Body of pancreas (tissue), 4 donors: ENCODE data around the gene SMIM41. TPM values are rescaled to one million over a fixed set of nuclear protein-coding genes. Genes with fewer than 3 reads are reported as not detected.
A peak's percentile ranks its signal among the peaks of the same experiment; 100 is the strongest.

Experiments used
- ATAC-seq: fragments of 150-250 bp; one replicate; pipeline ENCODE4 v1.9.1; 2016
- DNase-seq, 4 donors: peaks; one replicate each; pipeline ENCODE4 v3.0.0-alpha.2; 2019
- H3K27ac ChIP-seq, 4 donors: fragments of 200-600 bp; sonication (generic); 1 replicate in 3 of 4; 2 replicates in 1 of 4; pipeline versions ENCODE4 v1.5.1 to v1.6.1; 2016 to 2019; ENCODE audit warnings: mild to moderate bottlenecking in 1 of 4, mixed read lengths in 1 of 4, moderate library complexity in 1 of 4
- H3K27me3 ChIP-seq, 2 donors: fragments of 200-600 bp; sonication (generic); one replicate each; pipeline ENCODE4 v1.6.0; 2016; ENCODE audit warnings: mild to moderate bottlenecking in 1 of 2
- H3K36me3 ChIP-seq, 2 donors: fragments of 200-600 bp; sonication (generic); replicated peaks in 1 of 2; 2 replicates each; pipeline ENCODE4 v1.5.1; 2016; ENCODE audit warnings: low read depth in 2 of 2; ENCODE audit not compliant: insufficient read depth in 1 of 2
- H3K4me1 ChIP-seq: fragments of 200-600 bp; sonication (generic); one replicate; pipeline ENCODE4 v1.6.0; 2016
- H3K4me3 ChIP-seq, 2 donors: fragments of 200-600 bp; sonication (generic); 1 replicate in 1 of 2; 2 replicates in 1 of 2; pipeline ENCODE4 v1.5.1; 2016 to 2019
- H3K9me3 ChIP-seq, 3 donors: fragments of 200-600 bp; sonication (generic); 1 replicate in 2 of 3; 2 replicates in 1 of 3; pipeline ENCODE4 v1.5.1; 2016
- POLR2A ChIP-seq, 3 donors: fragments of 450-650 bp; IDR thresholded peaks; one replicate each; pipeline ENCODE4 v1.6.1; 2016; ENCODE audit warnings: antibody characterized with exemption in 3 of 3, mild to moderate bottlenecking in 2 of 3
- WGBS, 2 donors: methylation state at CpG; one replicate each; pipeline ENCODE4 v1.1.5; 2017; 5-methylcytosine and 5-hydroxymethylcytosine counted together
- intact Hi-C: fragments of 100-400 bp; cut with DNase I; formaldehyde crosslinking; loops from one replicate; pipeline ENCODE4 v1.15.1; 2023
- total RNA-seq, 2 donors: library from RNA; depleted of rRNA; stranded (reverse); fragments of >200 nt; gene quantifications; one replicate each; pipeline ENCODE4 v1.1.0, GENCODE V29; 2016
- TF ChIP-seq, protein P1 (sequence below), 7 experiments: fragments of 450-650 bp in 4 of 7; fragments of 200-600 bp in 3 of 7; sonication (generic) in 3 of 7; IDR thresholded peaks; one replicate each; pipeline ENCODE4 v1.5.1; 2016 to 2019; ENCODE audit warnings: antibody characterized with exemption in 7 of 7

SMIM41 gene
- total RNA-seq, 2 donors from 2014 or later = 0.26 to 0.66 TPM

DNA sequence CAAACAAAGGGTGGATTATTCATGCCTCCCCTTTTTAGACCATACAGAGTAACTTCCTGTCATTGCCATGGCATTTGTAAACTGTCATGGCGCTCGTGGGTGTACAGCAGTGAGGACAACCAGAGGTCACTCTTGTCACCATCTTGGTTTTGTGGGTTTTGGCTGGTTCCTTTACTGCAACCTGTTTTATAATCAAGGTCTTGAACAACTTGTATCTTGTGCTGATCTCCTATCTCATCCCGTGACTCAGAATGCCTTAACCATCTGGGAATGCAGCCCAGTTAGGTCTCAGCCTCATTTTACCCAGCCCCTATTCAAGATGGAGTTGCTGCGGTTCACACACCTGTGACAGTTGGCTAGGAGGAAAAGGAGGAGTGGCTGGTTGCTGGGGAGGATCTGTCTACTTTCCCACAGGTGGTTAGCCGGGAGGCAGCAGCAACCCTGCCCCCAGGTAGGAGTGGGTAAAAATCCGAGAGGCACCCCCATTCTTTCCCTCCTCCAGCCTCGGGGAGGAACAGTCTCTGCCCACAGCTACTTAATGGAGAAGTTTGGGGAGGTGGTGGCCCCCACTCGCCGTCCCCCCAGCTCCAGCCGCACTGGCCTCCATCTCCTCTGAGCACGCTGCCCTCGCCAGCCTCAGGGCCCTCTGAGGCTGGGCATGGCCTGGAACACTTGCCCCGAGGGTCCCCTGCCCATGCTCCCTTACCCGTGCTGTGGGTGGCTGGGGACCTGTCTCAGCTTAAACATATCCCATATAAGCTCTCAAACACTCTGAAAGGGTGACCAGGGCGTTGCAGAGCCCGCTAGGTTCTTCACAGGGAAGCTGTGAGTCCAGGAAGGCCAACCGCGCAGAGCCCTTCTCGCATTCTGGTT lies 41.7 kb downstream of the SMIM41 start:
- 51 to 59% methylated on average over 7 to 19 of the region's 19 CpGs for WGBS, 2 donors
- Histone ChIP-seq H3K36me3 (no peaks in the 10 kb centered on the region), H3K4me1 (peaks cover 32% of the 10 kb centered on the region), H3K4me3 (no peak overlapping the region), H3K27ac (no peak overlapping the region), H3K27me3 (no peaks in the 10 kb centered on the region), H3K9me3 (no peaks in the 10 kb centered on the region)
- DNase-seq = peak in 1 of 4 donors; percentile 24
- no peak for ATAC-seq
- intact Hi-C loops = loop anchor here (5.0 kb wide), 1 partner anchor 39 kb away; no protein-coding TSS in a partner anchor
- TF ChIP-seq, protein P1, sequence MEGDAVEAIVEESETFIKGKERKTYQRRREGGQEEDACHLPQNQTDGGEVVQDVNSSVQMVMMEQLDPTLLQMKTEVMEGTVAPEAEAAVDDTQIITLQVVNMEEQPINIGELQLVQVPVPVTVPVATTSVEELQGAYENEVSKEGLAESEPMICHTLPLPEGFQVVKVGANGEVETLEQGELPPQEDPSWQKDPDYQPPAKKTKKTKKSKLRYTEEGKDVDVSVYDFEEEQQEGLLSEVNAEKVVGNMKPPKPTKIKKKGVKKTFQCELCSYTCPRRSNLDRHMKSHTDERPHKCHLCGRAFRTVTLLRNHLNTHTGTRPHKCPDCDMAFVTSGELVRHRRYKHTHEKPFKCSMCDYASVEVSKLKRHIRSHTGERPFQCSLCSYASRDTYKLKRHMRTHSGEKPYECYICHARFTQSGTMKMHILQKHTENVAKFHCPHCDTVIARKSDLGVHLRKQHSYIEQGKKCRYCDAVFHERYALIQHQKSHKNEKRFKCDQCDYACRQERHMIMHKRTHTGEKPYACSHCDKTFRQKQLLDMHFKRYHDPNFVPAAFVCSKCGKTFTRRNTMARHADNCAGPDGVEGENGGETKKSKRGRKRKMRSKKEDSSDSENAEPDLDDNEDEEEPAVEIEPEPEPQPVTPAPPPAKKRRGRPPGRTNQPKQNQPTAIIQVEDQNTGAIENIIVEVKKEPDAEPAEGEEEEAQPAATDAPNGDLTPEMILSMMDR (IDR thresholded peaks at IDR 0.05) = no peak
- no peak for TF ChIP-seq POLR2A (IDR thresholded peaks at IDR 0.05)

DNA sequence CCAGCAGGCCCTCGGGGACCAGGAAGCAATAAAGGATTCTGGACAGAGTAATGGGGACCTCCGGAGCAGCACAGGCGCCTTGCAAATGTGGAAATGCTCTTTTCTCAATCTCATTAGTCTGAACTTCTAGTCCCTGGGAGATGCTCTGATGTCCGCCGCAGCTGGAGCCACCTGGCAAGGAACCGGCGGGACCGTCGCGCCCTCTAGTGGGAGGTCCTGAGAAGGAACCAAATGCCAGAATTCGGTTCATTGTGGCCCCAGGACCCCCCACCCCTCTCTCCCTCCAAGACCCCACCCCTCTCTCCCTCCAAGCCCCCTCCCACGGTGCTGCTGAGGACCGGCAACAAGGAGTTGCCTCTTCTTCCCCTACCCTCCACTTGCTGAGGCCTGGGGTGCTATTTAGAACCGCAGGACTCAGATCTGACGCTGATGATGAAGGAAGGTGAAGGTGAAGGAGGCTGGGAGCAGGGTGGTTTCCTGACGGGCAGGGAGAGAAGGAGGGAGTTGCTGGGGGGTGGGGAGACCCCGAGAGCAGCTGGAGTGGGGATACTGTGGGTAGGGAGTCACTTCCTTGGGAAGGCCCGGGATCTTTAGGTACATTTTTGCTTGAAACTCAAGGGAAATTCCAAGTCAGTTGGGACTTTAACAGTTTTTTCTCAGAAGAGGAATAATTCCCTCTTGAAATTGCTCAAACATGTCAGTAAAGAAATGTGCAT lies 42.5 kb downstream of the SMIM41 start:
- TF ChIP-seq POLR2A (IDR thresholded peaks at IDR 0.05) = no peak
- TF ChIP-seq, protein P1 (IDR thresholded peaks at IDR 0.05) = peak; percentile 53 to 85 (median 63)
- intact Hi-C loops = loop anchor here (5.0 kb wide), 1 partner anchor 40 kb away; no protein-coding TSS in a partner anchor
- DNase-seq = peak; percentile 65 to 76 (median 72)
- 15 to 18% methylated on average over 15 to 18 of the region's 18 CpGs for WGBS, 2 donors
- H3K9me3 ChIP-seq = no peaks in the 10 kb centered on the region
- no peak overlapping the region for H3K27ac ChIP-seq
- no peaks in the 10 kb centered on the region for H3K27me3 ChIP-seq
- ATAC-seq = peak; percentile 41
- no peaks in the 10 kb centered on the region for H3K36me3 ChIP-seq
- peaks cover 24% of the 10 kb centered on the region for H3K4me1 ChIP-seq
- H3K4me3 ChIP-seq = no peak overlapping the region

DNA sequence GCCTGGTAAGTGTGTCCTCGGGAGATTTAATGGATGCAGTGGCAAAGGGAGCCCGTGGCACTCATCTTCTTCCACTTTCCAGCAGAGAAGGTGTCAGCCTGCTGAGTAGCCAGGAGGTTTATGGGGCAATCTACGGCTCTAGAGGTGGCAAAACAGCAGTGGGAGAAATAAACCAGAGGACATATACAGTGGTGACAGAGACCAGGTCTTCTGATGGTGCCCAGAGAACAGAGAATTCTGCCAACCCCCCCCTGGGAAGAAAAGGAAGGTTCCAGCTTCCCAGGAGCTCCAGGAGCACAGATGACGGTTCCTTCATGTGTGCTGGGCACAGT lies 43.0 kb downstream of the SMIM41 start:
- ATAC-seq = no peak
- intact Hi-C loops = loop anchor here (5.0 kb wide), 1 partner anchor 40 kb away; no protein-coding TSS in a partner anchor
- H3K4me3 ChIP-seq = no peak overlapping the region
- H3K27me3 ChIP-seq = no peaks in the 10 kb centered on the region
- WGBS, 2 donors = 64 to 69% methylated on average over 4 of the region's 4 CpGs
- TF ChIP-seq, protein P1 (IDR thresholded peaks at IDR 0.05) = no peak
- TF ChIP-seq POLR2A (IDR thresholded peaks at IDR 0.05) = no peak
- peaks cover 19% of the 10 kb centered on the region for H3K4me1 ChIP-seq
- H3K9me3 ChIP-seq = no peaks in the 10 kb centered on the region
- no peak overlapping the region for H3K27ac ChIP-seq
- DNase-seq = no peak
- no peaks in the 10 kb centered on the region for H3K36me3 ChIP-seq

DNA sequence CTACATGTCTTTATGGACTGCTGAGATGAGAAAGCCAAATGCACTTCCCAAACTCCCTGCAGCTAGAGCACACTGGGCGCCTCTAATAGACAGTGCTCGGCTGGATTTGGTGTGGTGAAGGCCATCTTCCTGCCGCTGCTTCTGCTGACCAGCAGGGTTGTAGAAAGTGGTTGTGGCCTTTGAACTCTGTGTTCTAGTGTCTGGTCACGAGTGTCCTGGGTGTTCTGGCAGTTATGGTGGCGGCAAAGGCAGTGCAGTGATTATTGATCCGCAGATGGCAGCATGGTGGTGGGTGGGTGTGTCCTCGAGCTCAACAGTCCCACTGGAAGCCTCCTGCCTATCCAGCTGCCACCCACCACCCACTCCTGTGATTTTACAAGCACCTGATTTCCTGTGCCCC lies 43.4 kb downstream of the SMIM41 start:
- DNase-seq = no peak
- WGBS, 2 donors = 69 to 80% methylated on average over 7 of the region's 7 CpGs
- Histone ChIP-seq H3K36me3 (no peaks in the 10 kb centered on the region), H3K4me3 (no peak overlapping the region), H3K4me1 (peaks cover 19% of the 10 kb centered on the region), H3K27me3 (no peaks in the 10 kb centered on the region), H3K9me3 (no peaks in the 10 kb centered on the region), H3K27ac (no peak overlapping the region)
- no peak for ATAC-seq
- intact Hi-C loops = loop anchor here (5.0 kb wide), 1 partner anchor 41 kb away; no protein-coding TSS in a partner anchor
- TF ChIP-seq, protein P1 (IDR thresholded peaks at IDR 0.05) = no peak
- TF ChIP-seq POLR2A (IDR thresholded peaks at IDR 0.05) = no peak
